B cell (primary cell): Measurements from ENCODE around the gene EBLN2. TPM values are rescaled to one million over a fixed set of nuclear protein-coding genes. Genes with fewer than 3 reads are reported as not detected.
A peak's percentile ranks its signal among the peaks of the same experiment; 100 is the strongest.

Experiments
- ATAC-seq: fragments of 200-7000 bp; cut with Tn5 transposase; one replicate; pipeline ENCODE4 v1.10.0; 2021; ENCODE audit warnings: low read depth, mild to moderate bottlenecking, moderate number of reproducible peaks, moderate library complexity
- CTCF ChIA-PET: fragments of 350-600 bp; sonication (Branson Sonifier 250); formaldehyde crosslinking; loops from one replicate; lab custom pipeline; 2021; ENCODE audit warnings: antibody characterized with exemption, inconsistent platforms; lab: Charles Lee
- POLR2A ChIA-PET: fragments of 350-600 bp; sonication (Branson Sonifier 250); formaldehyde crosslinking; loops from one replicate; lab custom pipeline; 2021; ENCODE audit warnings: antibody characterized with exemption; lab: Charles Lee
- DNase-seq: peaks from one replicate; pipeline ENCODE4 v3.0.0; 2013
- H2AFZ ChIP-seq: 2 replicates; pipeline ENCODE4 v1.6.1; 2012; ENCODE audit warnings: mild to moderate bottlenecking, low read depth, low read length; ENCODE audit not compliant: insufficient read depth, poor library complexity, severe bottlenecking
- H3K27ac ChIP-seq, 2 donors: 1 replicate in 1 of 2; 2 replicates in 1 of 2; pipeline ENCODE4 v1.5.1; 2012 to 2013; ENCODE audit warnings: low read length in 2 of 2, mild to moderate bottlenecking in 2 of 2, moderate library complexity in 1 of 2
- H3K27me3 ChIP-seq, 4 experiments: fragments of 200-600 bp in 1 of 4; sonication (generic) in 1 of 4; replicated peaks in 1 of 4; 1 replicate in 2 of 4; 2 replicates in 2 of 4; pipeline versions ENCODE4 v1.6.1 to v1.7.0; 2013 to 2016; ENCODE audit warnings: low read length in 3 of 4, mild to moderate bottlenecking in 2 of 4, mixed read lengths in 1 of 4, moderate library complexity in 1 of 4; ENCODE audit not compliant: insufficient read depth in 4 of 4, control insufficient read depth in 3 of 4; ENCODE audit errors: control extremely low read depth in 1 of 4
- H3K36me3 ChIP-seq, 2 experiments: replicated peaks in 1 of 2; 1 replicate in 1 of 2; 2 replicates in 1 of 2; pipeline versions ENCODE4 v1.6.1 to v1.7.1; 2013; ENCODE audit warnings: low read length in 1 of 2; ENCODE audit not compliant: insufficient read depth in 2 of 2, control insufficient read depth in 1 of 2; ENCODE audit errors: control extremely low read depth in 1 of 2, extremely low read depth in 1 of 2
- H3K4me1 ChIP-seq, 2 donors: fragments of 200-600 bp in 1 of 2; sonication (generic) in 1 of 2; 1 replicate in 1 of 2; 2 replicates in 1 of 2; pipeline versions ENCODE4 v1.5.1 to v1.6.1; 2013 to 2017; ENCODE audit warnings: low read length in 2 of 2; ENCODE audit not compliant: control insufficient read depth in 2 of 2, insufficient read depth in 2 of 2
- H3K4me2 ChIP-seq: replicated peaks from 2 replicates; pipeline ENCODE3; 2012; ENCODE audit warnings: mild to moderate bottlenecking, low read depth, low read length; ENCODE audit not compliant: poor library complexity, severe bottlenecking
- H3K4me3 ChIP-seq, 5 experiments: fragments of 200-600 bp in 1 of 5; sonication (generic) in 1 of 5; 1 replicate in 3 of 5; 2 replicates in 2 of 5; pipeline versions ENCODE4 v1.5.1 to v1.7.0; 2011 to 2016; ENCODE audit warnings: low read length in 4 of 5, mild to moderate bottlenecking in 4 of 5, low read depth in 2 of 5, control low read depth in 1 of 5, moderate library complexity in 1 of 5; ENCODE audit not compliant: insufficient read depth in 1 of 5; ENCODE audit errors: control extremely low read depth in 1 of 5, extremely low read depth in 1 of 5
- H3K79me2 ChIP-seq: fragments of 200-600 bp; sonication (generic); one replicate; pipeline ENCODE4 v1.6.0; 2016; ENCODE audit warnings: low read length; ENCODE audit not compliant: control insufficient read depth, insufficient read depth
- H3K9ac ChIP-seq: fragments of 200-600 bp; sonication (generic); 2 replicates; pipeline ENCODE4 v1.6.1; 2017; ENCODE audit warnings: mild to moderate bottlenecking, low read length, moderate library complexity
- H3K9me3 ChIP-seq, 3 donors: one replicate each; pipeline versions ENCODE4 v1.6.1 to v1.7.1; 2013; ENCODE audit warnings: low read length in 2 of 3; ENCODE audit not compliant: control insufficient read depth in 2 of 3, insufficient read depth in 1 of 3; ENCODE audit errors: control extremely low read depth in 1 of 3
- H4K20me1 ChIP-seq: 2 replicates; pipeline ENCODE4 v1.6.0; 2012; ENCODE audit warnings: mild to moderate bottlenecking, low read length; ENCODE audit not compliant: insufficient read depth, control insufficient read depth, poor library complexity, severe bottlenecking
- H3K27ac Mint-ChIP-seq: one replicate; pipeline ENCODE4 v1.8.0; 2021; ENCODE audit warnings: mixed read lengths
- H3K27me3 Mint-ChIP-seq: one replicate; pipeline ENCODE4 v1.8.0; 2021; ENCODE audit warnings: mixed read lengths
- H3K4me1 Mint-ChIP-seq: one replicate; pipeline ENCODE4 v1.8.0; 2021; ENCODE audit warnings: mixed read lengths
- H3K4me3 Mint-ChIP-seq: one replicate; pipeline ENCODE4 v1.8.0; 2021; ENCODE audit warnings: mixed read lengths
- H3K9me3 Mint-ChIP-seq: one replicate; pipeline ENCODE4 v1.8.0; 2022; ENCODE audit warnings: mixed read lengths; ENCODE audit not compliant: insufficient read depth
- CTCF ChIP-seq: fragments of 200-600 bp; IDR thresholded peaks from one replicate; pipeline ENCODE4 v1.8.0; 2022; ENCODE audit warnings: antibody characterized with exemption, mild to moderate bottlenecking
- EZH2 ChIP-seq: IDR thresholded peaks from 2 replicates; pipeline ENCODE4 v1.6.1; 2012; ENCODE audit warnings: borderline replicate concordance, low read depth, mild to moderate bottlenecking, moderate library complexity, low read length; ENCODE audit not compliant: insufficient read depth, poor library complexity, severe bottlenecking
- WGBS: methylation state at CpG from one replicate; pipeline ENCODE4 v1.1.5; 2013; ENCODE audit warnings: missing lambda C conversion rate; ENCODE audit not compliant: insufficient coverage; 5-methylcytosine and 5-hydroxymethylcytosine counted together
- intact Hi-C: fragments of 100-400 bp; cut with micrococcal nuclease; formaldehyde crosslinking; loops from one replicate; pipeline ENCODE4 v1.10.0; 2022
- polyA plus RNA-seq: library from polyadenylated mRNA; depleted of rRNA; stranded (reverse); fragments of >200 nt; gene quantifications from 2 replicates; pipeline ENCODE4 v1.2.3, GENCODE V29; 2012
- total RNA-seq, 2 donors: library from RNA; stranded (reverse); fragments of 120-200 nt in 1 of 2; gene quantifications; 1 replicate in 1 of 2; 2 replicates in 1 of 2; pipeline versions ENCODE4 v1.2.3 to v1.2.4, GENCODE V29; 2013 to 2022

EBLN2 gene
- total and polyA plus RNA-seq, 2 donors (not counting 1 experiment from before 2014, with no cell fraction given) = 4.5 to 10.2 TPM

DNA sequence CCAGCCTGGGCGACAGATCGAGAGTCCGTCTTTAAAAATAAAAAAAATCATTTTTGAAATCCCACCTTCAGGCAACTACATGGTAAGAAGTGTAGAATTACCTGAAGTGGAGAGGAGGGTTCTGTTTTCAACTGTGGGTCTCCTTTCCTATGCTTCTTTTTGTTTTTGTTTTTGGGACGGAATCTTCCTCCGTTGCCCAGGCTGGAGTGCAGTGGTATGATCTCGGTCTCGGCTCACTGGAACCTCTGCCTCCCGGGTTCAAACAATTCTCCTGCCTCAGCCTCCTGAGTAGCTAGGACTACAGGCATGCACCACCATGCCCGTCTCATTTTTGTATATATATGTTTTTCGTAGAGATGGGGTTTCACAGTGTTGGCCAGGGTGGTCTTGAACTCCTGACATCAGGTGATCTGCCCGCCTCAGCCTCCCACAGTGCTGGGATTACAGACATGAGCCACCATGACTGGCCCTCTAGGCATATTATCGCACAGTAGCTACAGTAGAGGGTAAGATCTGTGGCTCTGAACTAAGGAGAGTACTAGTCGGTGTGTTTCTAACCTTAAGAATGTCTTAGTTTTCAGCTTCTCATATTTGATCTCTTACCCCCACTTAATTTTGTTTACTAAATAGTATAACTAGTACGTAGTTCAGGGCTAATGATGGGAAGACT is 8.5 kb downstream of the EBLN2 start:
- ChIA-PET POLR2A (no interaction called here), CTCF (no interaction called here)
- Histone ChIP-seq H3K9ac (no peak overlapping the region), H4K20me1 (no peaks in the 10 kb centered on the region), H2AFZ (no peak overlapping the region), H3K4me1 (no peaks in the 10 kb centered on the region), H3K79me2 (no peaks in the 10 kb centered on the region), H3K4me2 (no peak overlapping the region), H3K27ac (no peak overlapping the region), H3K27me3 (no peaks in the 10 kb centered on the region), H3K9me3 (no peaks in the 10 kb centered on the region), H3K36me3 (peaks cover 3 to 15% of the 10 kb centered on the region in 2 experiments), H3K4me3 (no peak overlapping the region)
- Mint-ChIP-seq H3K27me3 (no peaks in the 10 kb centered on the region), H3K4me1 (no peaks in the 10 kb centered on the region), H3K9me3 (no peaks in the 10 kb centered on the region), H3K4me3 (no peak overlapping the region), H3K27ac (no peak overlapping the region)
- DNase-seq = no peak
- TF ChIP-seq EZH2 (no peak), CTCF (no peak)
- intact Hi-C loops = no loop called here
- ATAC-seq = no peak
- 94% methylated on average over 2 of the region's 14 CpGs for WGBS

GRCh38 chr3:73070675-73071575 is 9.5 kb downstream of the EBLN2 start:
- POLR2A ChIA-PET = no interaction called here
- Mint-ChIP-seq H3K27ac (no peak overlapping the region), H3K9me3 (no peaks in the 10 kb centered on the region), H3K4me3 (no peak overlapping the region), H3K27me3 (no peaks in the 10 kb centered on the region), H3K4me1 (no peaks in the 10 kb centered on the region)
- DNase-seq (no peak), ATAC-seq (no peak)
- CTCF ChIA-PET = no interaction called here
- Histone ChIP-seq H3K9ac (no peak overlapping the region), H3K27me3 (no peaks in the 10 kb centered on the region), H3K4me3 (no peak overlapping the region), H2AFZ (no peak overlapping the region), H3K9me3 (no peaks in the 10 kb centered on the region), H3K36me3 (peaks cover 2 to 9% of the 10 kb centered on the region in 2 experiments), H3K27ac (peak overlapping the region in 1 of 2 donors; percentile 6), H4K20me1 (no peaks in the 10 kb centered on the region), H3K79me2 (no peaks in the 10 kb centered on the region), H3K4me1 (no peaks in the 10 kb centered on the region), H3K4me2 (no peak overlapping the region)
- 81% methylated on average over 2 of the region's 6 CpGs for WGBS
- intact Hi-C loops = no loop called here
- TF ChIP-seq CTCF (no peak), EZH2 (no peak)
